B cell (primary cell): ENCODE measurements around the gene CYP2S1. TPM values are rescaled to one million over a fixed set of nuclear protein-coding genes. Genes with fewer than 3 reads are reported as not detected.

ENCODE experiments used
- ATAC-seq: fragments of 200-7000 bp; cut with Tn5 transposase; one replicate; pipeline ENCODE4 v1.10.0; 2021; ENCODE audit warnings: low read depth, mild to moderate bottlenecking, moderate number of reproducible peaks, moderate library complexity
- CTCF ChIA-PET: fragments of 350-600 bp; sonication (Branson Sonifier 250); formaldehyde crosslinking; loops from one replicate; lab custom pipeline; 2021; ENCODE audit warnings: antibody characterized with exemption, inconsistent platforms; lab: Charles Lee
- POLR2A ChIA-PET: fragments of 350-600 bp; sonication (Branson Sonifier 250); formaldehyde crosslinking; loops from one replicate; lab custom pipeline; 2021; ENCODE audit warnings: antibody characterized with exemption; lab: Charles Lee
- DNase-seq: peaks from one replicate; pipeline ENCODE4 v3.0.0; 2013
- H2AFZ ChIP-seq: 2 replicates; pipeline ENCODE4 v1.6.1; 2012; ENCODE audit warnings: mild to moderate bottlenecking, low read depth, low read length; ENCODE audit not compliant: insufficient read depth, poor library complexity, severe bottlenecking
- H3K27ac ChIP-seq, 2 donors: 1 replicate in 1 of 2; 2 replicates in 1 of 2; pipeline ENCODE4 v1.5.1; 2012 to 2013; ENCODE audit warnings: low read length in 2 of 2, mild to moderate bottlenecking in 2 of 2, moderate library complexity in 1 of 2
- H3K27me3 ChIP-seq, 4 experiments: fragments of 200-600 bp in 1 of 4; sonication (generic) in 1 of 4; replicated peaks in 1 of 4; 1 replicate in 2 of 4; 2 replicates in 2 of 4; pipeline versions ENCODE4 v1.6.1 to v1.7.0; 2013 to 2016; ENCODE audit warnings: low read length in 3 of 4, mild to moderate bottlenecking in 2 of 4, mixed read lengths in 1 of 4, moderate library complexity in 1 of 4; ENCODE audit not compliant: insufficient read depth in 4 of 4, control insufficient read depth in 3 of 4; ENCODE audit errors: control extremely low read depth in 1 of 4
- H3K36me3 ChIP-seq, 2 experiments: replicated peaks in 1 of 2; 1 replicate in 1 of 2; 2 replicates in 1 of 2; pipeline versions ENCODE4 v1.6.1 to v1.7.1; 2013; ENCODE audit warnings: low read length in 1 of 2; ENCODE audit not compliant: insufficient read depth in 2 of 2, control insufficient read depth in 1 of 2; ENCODE audit errors: control extremely low read depth in 1 of 2, extremely low read depth in 1 of 2
- H3K4me1 ChIP-seq, 2 donors: fragments of 200-600 bp in 1 of 2; sonication (generic) in 1 of 2; 1 replicate in 1 of 2; 2 replicates in 1 of 2; pipeline versions ENCODE4 v1.5.1 to v1.6.1; 2013 to 2017; ENCODE audit warnings: low read length in 2 of 2; ENCODE audit not compliant: control insufficient read depth in 2 of 2, insufficient read depth in 2 of 2
- H3K4me2 ChIP-seq: replicated peaks from 2 replicates; pipeline ENCODE3; 2012; ENCODE audit warnings: mild to moderate bottlenecking, low read depth, low read length; ENCODE audit not compliant: poor library complexity, severe bottlenecking
- H3K4me3 ChIP-seq, 5 experiments: fragments of 200-600 bp in 1 of 5; sonication (generic) in 1 of 5; 1 replicate in 3 of 5; 2 replicates in 2 of 5; pipeline versions ENCODE4 v1.5.1 to v1.7.0; 2011 to 2016; ENCODE audit warnings: low read length in 4 of 5, mild to moderate bottlenecking in 4 of 5, low read depth in 2 of 5, control low read depth in 1 of 5, moderate library complexity in 1 of 5; ENCODE audit not compliant: insufficient read depth in 1 of 5; ENCODE audit errors: control extremely low read depth in 1 of 5, extremely low read depth in 1 of 5
- H3K79me2 ChIP-seq: fragments of 200-600 bp; sonication (generic); one replicate; pipeline ENCODE4 v1.6.0; 2016; ENCODE audit warnings: low read length; ENCODE audit not compliant: control insufficient read depth, insufficient read depth
- H3K9ac ChIP-seq: fragments of 200-600 bp; sonication (generic); 2 replicates; pipeline ENCODE4 v1.6.1; 2017; ENCODE audit warnings: mild to moderate bottlenecking, low read length, moderate library complexity
- H3K9me3 ChIP-seq, 3 donors: one replicate each; pipeline versions ENCODE4 v1.6.1 to v1.7.1; 2013; ENCODE audit warnings: low read length in 2 of 3; ENCODE audit not compliant: control insufficient read depth in 2 of 3, insufficient read depth in 1 of 3; ENCODE audit errors: control extremely low read depth in 1 of 3
- H4K20me1 ChIP-seq: 2 replicates; pipeline ENCODE4 v1.6.0; 2012; ENCODE audit warnings: mild to moderate bottlenecking, low read length; ENCODE audit not compliant: insufficient read depth, control insufficient read depth, poor library complexity, severe bottlenecking
- H3K27ac Mint-ChIP-seq: one replicate; pipeline ENCODE4 v1.8.0; 2021; ENCODE audit warnings: mixed read lengths
- H3K27me3 Mint-ChIP-seq: one replicate; pipeline ENCODE4 v1.8.0; 2021; ENCODE audit warnings: mixed read lengths
- H3K4me1 Mint-ChIP-seq: one replicate; pipeline ENCODE4 v1.8.0; 2021; ENCODE audit warnings: mixed read lengths
- H3K4me3 Mint-ChIP-seq: one replicate; pipeline ENCODE4 v1.8.0; 2021; ENCODE audit warnings: mixed read lengths
- H3K9me3 Mint-ChIP-seq: one replicate; pipeline ENCODE4 v1.8.0; 2022; ENCODE audit warnings: mixed read lengths; ENCODE audit not compliant: insufficient read depth
- WGBS: methylation state at CpG from one replicate; pipeline ENCODE4 v1.1.5; 2013; ENCODE audit warnings: missing lambda C conversion rate; ENCODE audit not compliant: insufficient coverage; 5-methylcytosine and 5-hydroxymethylcytosine counted together
- intact Hi-C: fragments of 100-400 bp; cut with micrococcal nuclease; formaldehyde crosslinking; loops from one replicate; pipeline ENCODE4 v1.10.0; 2022
- polyA plus RNA-seq: library from polyadenylated mRNA; depleted of rRNA; stranded (reverse); fragments of >200 nt; gene quantifications from 2 replicates; pipeline ENCODE4 v1.2.3, GENCODE V29; 2012
- total RNA-seq, 2 donors: library from RNA; stranded (reverse); fragments of 120-200 nt in 1 of 2; gene quantifications; 1 replicate in 1 of 2; 2 replicates in 1 of 2; pipeline versions ENCODE4 v1.2.3 to v1.2.4, GENCODE V29; 2013 to 2022
- TF ChIP-seq, protein P1 (sequence below): fragments of 200-600 bp; IDR thresholded peaks from one replicate; pipeline ENCODE4 v1.8.0; 2022; ENCODE audit warnings: antibody characterized with exemption, mild to moderate bottlenecking

Gene CYP2S1
- total and polyA plus RNA-seq, 2 donors (not counting 1 experiment from before 2014, with no cell fraction given) = 0.09 TPM; not detected in 1

DNA sequence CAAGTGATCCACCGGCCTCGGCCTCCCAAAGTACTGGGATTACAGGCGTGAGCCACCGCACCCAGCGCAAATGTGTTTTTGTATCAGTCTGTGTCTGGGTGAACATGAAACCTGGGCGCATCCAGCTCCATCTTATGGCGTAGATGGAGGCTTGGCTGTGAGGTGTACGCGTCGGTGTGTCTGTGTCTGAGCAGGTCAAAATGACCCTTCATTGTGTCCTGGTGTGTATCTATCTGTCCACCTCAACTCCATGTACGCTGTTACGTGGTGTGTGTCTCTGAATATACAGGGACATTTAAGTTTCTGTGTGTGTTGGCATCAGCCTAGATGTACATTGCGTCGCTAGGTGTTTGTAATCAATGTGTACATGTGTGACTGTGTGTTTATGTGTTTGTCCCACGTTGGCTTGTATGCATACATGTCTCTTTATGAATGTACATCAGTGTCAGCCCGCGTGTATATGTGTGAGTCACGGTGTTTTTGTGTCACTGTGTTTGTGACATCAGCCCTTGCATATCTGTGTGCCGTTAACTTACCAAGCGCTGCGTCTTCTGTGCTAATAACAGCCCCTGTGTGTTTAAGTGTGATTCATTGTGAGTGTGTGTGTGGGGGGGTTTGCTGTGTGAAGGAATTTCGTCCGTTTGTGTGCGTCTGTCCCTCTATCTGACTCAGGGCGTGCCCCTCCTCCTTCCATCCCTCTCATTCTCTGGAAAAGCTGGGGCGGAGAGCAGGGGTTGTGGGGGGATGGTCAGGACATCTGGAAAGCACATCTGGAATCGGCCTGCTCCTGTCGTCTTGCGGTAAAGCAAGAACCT, 32.4 kb downstream of the CYP2S1 start:
- no peak overlapping the region for H3K27ac ChIP-seq
- ATAC-seq (no peak), DNase-seq (no peak)
- ChIA-PET POLR2A (interaction anchor here (0.6 kb wide), 1 partner anchor 871 kb away, joined by 6 read pairs; no protein-coding TSS in a partner anchor), CTCF (no interaction called here)
- no peak overlapping the region for H3K9ac ChIP-seq
- Mint-ChIP-seq H3K27me3 (peaks cover 61% of the 10 kb centered on the region), H3K4me3 (peak overlapping the region; percentile 51), H3K27ac (no peak overlapping the region), H3K9me3 (no peaks in the 10 kb centered on the region), H3K4me1 (peaks cover 10% of the 10 kb centered on the region)
- H3K4me1 ChIP-seq = peaks cover 8 to 15% of the 10 kb centered on the region in 2 donors
- peak overlapping the region; percentile 73 for H3K4me2 ChIP-seq
- WGBS = 74% methylated on average over 21 of the region's 29 CpGs
- peaks cover 0 to 4% (median 0%) of the 10 kb centered on the region in 3 donors for H3K9me3 ChIP-seq
- intact Hi-C loops = no loop called here
- H2AFZ ChIP-seq = peak overlapping the region; percentile 50
- no peaks in the 10 kb centered on the region for H3K36me3 ChIP-seq
- H3K27me3 ChIP-seq = peaks cover 0 to 39% (median 21%) of the 10 kb centered on the region in 4 experiments
- no peaks in the 10 kb centered on the region for H3K79me2 ChIP-seq
- no peak overlapping the region for H3K4me3 ChIP-seq
- H4K20me1 ChIP-seq = no peaks in the 10 kb centered on the region
- TF ChIP-seq, protein P1, sequence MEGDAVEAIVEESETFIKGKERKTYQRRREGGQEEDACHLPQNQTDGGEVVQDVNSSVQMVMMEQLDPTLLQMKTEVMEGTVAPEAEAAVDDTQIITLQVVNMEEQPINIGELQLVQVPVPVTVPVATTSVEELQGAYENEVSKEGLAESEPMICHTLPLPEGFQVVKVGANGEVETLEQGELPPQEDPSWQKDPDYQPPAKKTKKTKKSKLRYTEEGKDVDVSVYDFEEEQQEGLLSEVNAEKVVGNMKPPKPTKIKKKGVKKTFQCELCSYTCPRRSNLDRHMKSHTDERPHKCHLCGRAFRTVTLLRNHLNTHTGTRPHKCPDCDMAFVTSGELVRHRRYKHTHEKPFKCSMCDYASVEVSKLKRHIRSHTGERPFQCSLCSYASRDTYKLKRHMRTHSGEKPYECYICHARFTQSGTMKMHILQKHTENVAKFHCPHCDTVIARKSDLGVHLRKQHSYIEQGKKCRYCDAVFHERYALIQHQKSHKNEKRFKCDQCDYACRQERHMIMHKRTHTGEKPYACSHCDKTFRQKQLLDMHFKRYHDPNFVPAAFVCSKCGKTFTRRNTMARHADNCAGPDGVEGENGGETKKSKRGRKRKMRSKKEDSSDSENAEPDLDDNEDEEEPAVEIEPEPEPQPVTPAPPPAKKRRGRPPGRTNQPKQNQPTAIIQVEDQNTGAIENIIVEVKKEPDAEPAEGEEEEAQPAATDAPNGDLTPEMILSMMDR = no peak
